Peyer's patch (tissue), 4 donors: ENCODE data around the gene SVOPL.

Experiments used
- POLR2A ChIP-seq, 2 donors: fragments of 450-650 bp; IDR thresholded peaks; one replicate each; pipeline ENCODE4 v1.5.1; 2017; ENCODE audit warnings: antibody characterized with exemption in 2 of 2, mild to moderate bottlenecking in 2 of 2, moderate library complexity in 2 of 2
- TF ChIP-seq, protein P1 (sequence below), 6 experiments: fragments of 450-650 bp in 4 of 6; fragments of 200-600 bp in 2 of 6; sonication (generic) in 1 of 6; IDR thresholded peaks; one replicate each; pipeline ENCODE4 v1.5.1; 2017 to 2019; ENCODE audit warnings: antibody characterized with exemption in 6 of 6, mild to moderate bottlenecking in 3 of 6, moderate library complexity in 1 of 6

DNA sequence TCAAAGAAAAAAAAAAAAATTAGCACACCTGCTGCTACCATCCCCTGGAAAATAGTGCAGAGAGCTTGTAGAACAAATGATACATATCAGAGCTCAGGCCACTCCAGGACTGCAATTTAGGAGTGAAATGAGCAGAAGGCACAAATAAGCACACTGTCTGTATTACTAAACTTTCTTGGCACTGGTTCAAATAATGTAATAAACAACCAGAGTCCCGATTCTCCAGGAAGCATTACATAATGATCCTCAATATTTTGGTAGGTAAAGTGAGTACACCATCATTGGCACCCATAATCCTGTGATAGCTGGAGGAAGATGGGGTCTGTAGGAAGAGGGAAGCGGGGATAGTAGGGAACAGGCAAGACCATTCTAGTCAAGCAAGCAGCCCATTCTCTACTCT lies 74.3 kb downstream of the SVOPL start:
- TF ChIP-seq, protein P1, sequence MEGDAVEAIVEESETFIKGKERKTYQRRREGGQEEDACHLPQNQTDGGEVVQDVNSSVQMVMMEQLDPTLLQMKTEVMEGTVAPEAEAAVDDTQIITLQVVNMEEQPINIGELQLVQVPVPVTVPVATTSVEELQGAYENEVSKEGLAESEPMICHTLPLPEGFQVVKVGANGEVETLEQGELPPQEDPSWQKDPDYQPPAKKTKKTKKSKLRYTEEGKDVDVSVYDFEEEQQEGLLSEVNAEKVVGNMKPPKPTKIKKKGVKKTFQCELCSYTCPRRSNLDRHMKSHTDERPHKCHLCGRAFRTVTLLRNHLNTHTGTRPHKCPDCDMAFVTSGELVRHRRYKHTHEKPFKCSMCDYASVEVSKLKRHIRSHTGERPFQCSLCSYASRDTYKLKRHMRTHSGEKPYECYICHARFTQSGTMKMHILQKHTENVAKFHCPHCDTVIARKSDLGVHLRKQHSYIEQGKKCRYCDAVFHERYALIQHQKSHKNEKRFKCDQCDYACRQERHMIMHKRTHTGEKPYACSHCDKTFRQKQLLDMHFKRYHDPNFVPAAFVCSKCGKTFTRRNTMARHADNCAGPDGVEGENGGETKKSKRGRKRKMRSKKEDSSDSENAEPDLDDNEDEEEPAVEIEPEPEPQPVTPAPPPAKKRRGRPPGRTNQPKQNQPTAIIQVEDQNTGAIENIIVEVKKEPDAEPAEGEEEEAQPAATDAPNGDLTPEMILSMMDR (IDR thresholded peaks at IDR 0.05): no peak
- TF ChIP-seq POLR2A (IDR thresholded peaks at IDR 0.05): no peak
